ENCODE data around the gene SLC22A14.
"Not testable (repeated sequence)": the region's sequence is repeated elsewhere in the genome, so short reads cannot be mapped to it uniquely, and the experiment has no call there.

The SLC22A14 gene

DNA sequence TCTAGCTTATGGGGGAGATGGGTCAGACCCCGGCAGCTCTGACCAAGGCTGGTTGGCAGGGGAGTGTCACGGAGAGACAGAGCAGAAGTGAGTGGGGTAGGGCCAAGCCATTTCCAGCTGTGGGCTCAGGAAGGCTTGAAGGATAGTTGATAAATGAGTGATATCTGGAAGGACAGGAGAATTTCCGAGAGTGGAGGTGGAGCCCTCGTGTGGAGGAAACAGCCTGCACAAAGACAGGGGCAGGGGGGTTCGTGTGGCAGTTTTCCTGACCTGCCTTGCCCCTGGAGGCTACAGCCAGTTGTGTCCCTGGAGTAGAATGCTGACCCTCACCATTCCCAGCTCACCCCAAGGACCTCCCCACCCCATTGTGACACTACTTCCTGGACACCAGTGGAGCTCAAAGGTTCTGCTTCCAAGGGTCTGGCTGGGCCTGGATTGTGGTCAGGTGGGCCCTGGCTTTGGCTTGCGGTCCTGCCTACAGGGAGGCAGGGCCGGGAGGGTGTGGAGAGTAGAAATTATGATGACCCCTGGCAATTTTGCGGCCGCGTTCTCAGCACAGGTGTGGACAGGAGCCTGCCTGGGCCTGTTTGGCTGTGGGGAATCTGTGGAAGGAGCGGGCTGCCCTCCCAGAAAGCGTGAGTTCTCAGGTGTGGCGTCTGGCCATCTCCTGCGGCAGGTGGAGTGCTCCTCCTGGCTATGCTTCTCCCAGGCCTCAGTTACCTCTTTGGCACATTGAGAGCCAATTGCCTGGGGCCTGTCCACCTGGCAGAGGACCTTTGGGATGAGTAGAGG, at the start of gene SLC22A14:
Gene SLC22A14 (plus strand): TSS at position 400 of the 792 bp plus-strand sequence. CDS start 23,733 bp downstream, outside the sequence.
- no peak for DNase-seq (ENCODE audit: low read depth)

DNA sequence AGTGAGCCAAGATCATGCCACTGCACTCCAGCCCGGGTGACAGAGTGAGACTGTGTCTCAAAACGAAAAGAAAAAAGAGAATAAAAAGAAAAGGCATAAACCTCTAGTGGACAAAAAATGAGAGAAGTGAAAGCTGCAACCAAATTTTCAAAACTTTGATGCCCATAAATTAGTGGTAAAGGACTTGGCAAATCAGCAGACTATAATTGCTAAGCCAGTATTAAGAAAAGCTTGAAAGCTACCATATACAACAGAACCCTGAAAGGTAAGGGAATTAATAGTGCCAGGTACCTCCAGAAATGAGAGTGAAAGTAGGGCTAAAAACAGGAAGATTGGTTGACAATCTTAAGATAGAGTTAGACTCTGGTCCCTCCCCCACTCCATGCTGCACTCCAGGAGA, 49.4 kb upstream of the SLC22A14 start:
- DNase-seq (ENCODE audit: low read depth): no peak

- no peak for DNase-seq (ENCODE audit: low read depth)
These were observed 46.6 kb upstream of the SLC22A14 start for GRCh38 chr3:38235466-38235865.

DNA sequence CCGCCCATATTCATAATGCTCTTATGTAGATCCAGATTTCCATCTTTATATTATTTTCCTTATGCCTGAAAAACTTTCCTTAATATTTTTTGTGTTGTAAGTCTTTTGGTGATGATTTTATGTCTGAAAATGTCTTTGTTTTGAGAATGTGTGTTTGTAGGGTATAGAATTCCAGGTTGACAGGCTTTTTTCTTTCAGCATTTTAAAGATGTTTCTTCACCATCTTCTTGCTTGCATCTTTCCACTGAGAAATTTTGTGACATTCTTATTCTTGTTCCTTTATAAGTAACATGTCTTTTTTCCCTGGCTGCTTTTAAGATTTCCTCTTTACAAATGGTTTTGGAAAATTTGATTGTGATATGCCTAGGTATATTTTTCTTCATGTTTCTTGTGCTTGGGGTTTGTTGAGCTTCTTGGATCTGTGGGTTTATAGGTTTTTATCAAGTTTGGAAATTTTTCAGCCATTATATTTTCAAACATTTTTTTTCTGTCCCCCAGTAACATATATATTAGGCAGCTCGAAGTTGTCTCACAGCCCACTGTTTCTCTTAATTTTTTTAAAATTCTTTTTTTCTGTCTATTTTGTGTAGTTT, 43.6 kb upstream of the SLC22A14 start:
- no peak for DNase-seq (ENCODE audit: low read depth)

DNA sequence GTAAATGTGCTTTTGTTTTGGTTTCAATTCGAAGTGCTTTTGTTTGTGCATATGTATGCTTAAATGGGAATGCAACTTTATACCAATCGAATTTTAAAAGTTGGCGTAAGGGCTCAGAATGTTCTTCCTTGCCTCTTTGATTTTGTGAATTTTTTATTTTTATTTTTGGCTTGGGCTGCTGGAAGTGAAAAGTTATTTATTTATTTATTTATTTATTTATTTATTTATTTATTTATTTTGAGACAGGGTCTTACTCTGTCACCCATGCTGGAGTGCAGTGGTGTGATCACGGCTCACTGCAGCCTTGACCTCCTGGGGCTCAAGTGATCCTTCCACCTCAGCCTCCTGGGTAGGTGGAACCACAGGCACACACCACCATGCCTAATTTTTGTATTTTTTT, 39.3 kb upstream of the SLC22A14 start:
- DNase-seq (ENCODE audit: low read depth): not testable (repeated sequence)

DNA sequence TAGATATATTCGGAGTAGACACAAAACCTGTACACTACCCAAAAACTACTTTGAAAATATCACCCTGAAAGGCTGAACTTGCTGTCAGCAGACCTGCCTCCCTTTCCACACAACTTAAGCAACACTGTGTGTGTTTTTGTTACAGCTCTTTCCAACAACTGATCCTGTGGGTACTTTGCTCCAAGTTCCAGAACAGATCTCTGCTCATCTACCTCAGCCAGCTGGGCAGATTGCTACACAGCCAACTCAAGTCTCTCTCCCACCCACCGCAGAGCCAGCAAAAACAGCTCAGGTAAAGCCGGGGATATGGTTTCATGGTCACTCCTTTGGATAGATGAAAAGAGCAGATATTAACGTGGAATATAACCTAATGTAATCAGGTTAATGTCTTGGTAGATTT, 36.2 kb upstream of the SLC22A14 start:
- no peak for DNase-seq (ENCODE audit: low read depth)

- DNase-seq (ENCODE audit: low read depth): no peak
These were observed 34.6 kb upstream of the SLC22A14 start for GRCh38 chr3:38247366-38248035.

- DNase-seq (ENCODE audit: low read depth): no peak
These were observed 31.9 kb upstream of the SLC22A14 start for GRCh38 chr3:38250198-38250597.

DNA sequence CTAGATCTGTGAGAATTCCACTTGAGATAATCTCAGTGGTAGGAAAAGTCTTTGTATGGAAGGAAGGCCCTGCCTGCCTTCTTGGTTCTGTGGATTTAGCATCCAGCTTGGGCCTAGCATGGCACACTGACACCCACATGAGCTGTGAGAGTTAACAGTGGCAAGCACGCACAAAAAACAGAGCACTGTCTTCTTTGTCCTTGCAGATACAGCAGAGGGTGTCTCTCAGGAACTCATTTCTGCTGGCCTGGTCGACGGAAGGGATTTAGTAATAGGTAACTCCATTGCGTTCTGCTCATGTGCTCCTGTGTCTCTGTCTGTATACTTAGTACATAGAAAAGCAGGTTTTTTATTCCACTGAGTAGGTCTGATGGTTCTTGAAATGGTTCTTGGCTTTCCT, 30.9 kb upstream of the SLC22A14 start:
- DNase-seq (ENCODE audit: low read depth): no peak

DNA sequence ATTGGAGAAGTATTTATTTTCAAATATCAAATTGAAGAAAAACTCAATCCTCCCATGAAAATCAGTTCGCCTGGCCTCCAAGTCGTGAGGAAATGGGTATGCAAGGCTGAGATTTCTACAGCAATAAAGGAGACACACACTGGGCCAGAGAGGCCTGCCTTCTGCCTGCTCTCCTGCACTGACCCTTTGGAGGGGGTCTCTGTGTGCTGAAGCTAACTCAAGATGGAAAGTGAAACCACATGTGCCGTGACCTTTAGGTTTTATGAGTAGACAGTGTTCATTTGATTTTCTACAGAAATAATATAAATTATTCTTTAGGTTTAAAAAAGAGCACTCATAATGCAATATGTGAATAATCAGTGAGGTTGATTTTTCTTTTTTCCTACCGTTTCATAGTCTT, 28.4 kb upstream of the SLC22A14 start:
- DNase-seq (ENCODE audit: low read depth): no peak

- DNase-seq (ENCODE audit: low read depth): no peak
These were observed 27.2 kb upstream of the SLC22A14 start for GRCh38 chr3:38254872-38255271.

DNA sequence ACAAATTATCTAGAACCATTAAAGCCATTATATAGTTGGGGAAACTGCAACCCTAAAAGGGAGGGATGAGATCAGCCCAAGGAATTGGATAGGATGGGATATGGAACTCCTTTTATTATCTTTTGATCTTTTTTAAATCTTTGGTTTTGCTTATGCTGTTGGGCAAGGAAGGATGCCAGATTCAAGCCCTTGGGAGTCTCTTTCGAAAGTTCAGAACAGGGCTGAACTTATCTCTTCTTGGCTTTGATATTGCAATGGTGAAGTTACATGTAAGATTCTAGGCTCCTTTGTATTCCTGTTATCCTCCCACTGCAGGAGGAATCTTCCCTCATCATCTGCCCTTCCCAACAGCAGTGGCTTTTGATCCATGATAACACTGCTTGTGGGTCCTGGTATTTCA, 26.5 kb upstream of the SLC22A14 start:
- no peak for DNase-seq (ENCODE audit: low read depth)

GRCh38 chr3:38257583-38257982, 24.5 kb upstream of the SLC22A14 start:
- DNase-seq (ENCODE audit: low read depth): no peak

DNA sequence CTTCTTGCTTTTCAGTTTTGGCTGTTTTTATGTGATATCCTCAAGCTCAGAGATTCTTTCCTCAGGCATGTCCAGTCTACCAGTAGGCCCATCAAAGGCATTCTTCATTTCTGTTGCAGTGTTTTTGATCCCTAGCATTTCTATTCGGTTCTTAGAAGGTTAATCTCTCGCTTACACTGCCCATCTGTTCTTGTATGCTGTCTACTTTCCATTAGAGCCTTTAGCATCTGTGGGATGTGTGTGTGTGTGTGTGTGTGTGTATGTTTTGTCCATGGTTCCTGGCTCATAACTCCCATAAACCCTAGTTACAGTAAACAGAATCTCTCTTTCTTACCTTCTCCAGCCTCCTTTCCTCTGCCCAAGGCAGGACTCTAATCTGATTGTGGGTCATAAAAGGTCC, 21.6 kb upstream of the SLC22A14 start:
- DNase-seq (ENCODE audit: low read depth): no peak

DNA sequence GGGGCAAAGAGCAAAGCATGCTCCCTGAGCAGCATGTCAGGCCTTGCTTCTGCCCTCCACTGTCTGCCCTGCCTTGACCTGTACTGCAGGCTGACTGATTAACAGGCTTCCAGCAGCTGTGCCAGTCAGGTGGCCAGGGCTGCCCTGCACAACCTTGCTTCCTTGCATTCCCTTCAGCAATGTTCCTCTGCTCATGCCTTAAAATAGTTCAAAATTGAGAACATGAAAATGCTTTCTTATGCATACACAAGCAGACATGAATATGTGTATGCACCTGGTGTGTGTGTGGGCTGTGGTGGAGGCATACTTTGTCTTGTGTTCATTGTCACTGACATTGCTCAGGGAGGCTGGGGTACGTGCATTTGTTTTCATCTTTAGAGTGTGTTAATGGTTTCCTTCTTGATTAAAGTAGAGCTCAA, 17.7 kb upstream of the SLC22A14 start:
- DNase-seq (ENCODE audit: low read depth): no peak

- DNase-seq (ENCODE audit: low read depth): no peak
These were observed 17.3 kb upstream of the SLC22A14 start for GRCh38 chr3:38264779-38265178.

- DNase-seq (ENCODE audit: low read depth): no peak
These were observed 16.3 kb upstream of the SLC22A14 start, which contains the start of gene SLC22A13 for GRCh38 chr3:38265604-38266307. Gene SLC22A13 (plus strand): TSS chr3:38265812. CDS start chr3:38265861, 49 bp downstream.

- DNase-seq (ENCODE audit: low read depth): no peak
These were observed 15.3 kb upstream of the SLC22A14 start for GRCh38 chr3:38266810-38267209.

DNA sequence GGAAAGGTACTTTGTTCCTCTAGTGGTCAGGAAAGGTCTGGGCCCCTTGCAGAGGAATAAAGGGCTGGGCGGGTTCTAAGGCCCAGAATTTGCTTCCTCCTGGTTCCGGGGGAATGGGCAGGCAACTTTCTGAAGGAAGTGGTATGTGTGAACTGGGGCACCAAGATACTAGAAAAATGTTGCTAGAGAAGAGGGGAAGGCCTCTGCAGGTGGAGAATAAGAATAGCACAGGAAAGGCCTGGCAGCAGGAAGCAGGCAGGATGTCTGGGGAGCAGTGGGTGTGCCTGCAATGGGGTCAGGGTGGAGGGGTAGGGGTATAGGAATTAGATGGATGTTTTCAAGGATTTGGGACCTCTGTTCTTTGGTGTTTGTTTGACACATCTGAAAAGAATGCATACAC, 14.4 kb upstream of the SLC22A14 start:
- no peak for DNase-seq (ENCODE audit: low read depth)

DNA sequence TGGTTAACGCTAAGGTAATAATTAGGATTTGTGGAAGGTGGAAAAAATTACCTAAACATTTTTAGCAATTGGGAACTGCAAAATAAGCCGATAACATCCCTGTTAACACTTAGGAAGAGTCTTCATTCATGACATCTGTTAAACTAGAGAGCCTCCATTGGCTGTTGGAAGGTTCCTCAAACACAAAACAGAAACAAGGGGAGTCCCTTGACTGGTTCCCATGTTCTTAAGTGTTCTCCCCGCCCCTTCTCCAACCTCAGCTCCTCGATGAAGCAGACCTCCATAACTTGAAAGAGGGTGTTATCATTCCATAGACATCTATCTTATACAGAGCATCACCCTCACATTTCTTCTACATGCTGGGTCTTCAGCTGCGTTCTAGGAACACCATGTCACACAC, 14.0 kb upstream of the SLC22A14 start:
- DNase-seq (ENCODE audit: low read depth): no peak

GRCh38 chr3:38268522-38268921, 13.6 kb upstream of the SLC22A14 start:
- DNase-seq (ENCODE audit: low read depth): no peak

DNA sequence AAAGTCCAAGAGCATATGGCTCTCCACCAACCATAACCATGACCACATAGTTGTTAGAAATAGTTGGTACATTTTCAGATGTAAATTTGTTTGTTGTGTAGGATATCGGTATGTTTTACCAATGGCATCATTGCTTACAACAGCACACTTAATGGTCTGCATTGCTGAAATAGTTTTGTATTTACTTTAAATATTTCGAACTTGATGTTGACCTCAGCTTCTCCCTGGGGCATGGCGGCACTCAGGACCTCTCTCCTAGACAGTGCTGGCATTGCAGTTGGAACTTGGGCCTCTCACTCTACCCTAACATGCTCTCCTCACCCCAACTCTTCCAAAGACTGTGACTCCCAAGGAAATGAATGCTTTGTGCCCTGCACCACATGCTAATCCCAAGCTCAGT, 11.5 kb upstream of the SLC22A14 start:
- DNase-seq (ENCODE audit: low read depth): no peak

GRCh38 chr3:38271553-38271952, 10.5 kb upstream of the SLC22A14 start:
- no peak for DNase-seq (ENCODE audit: low read depth)
